ENCODE measurements around the gene LOXL1.

LOXL1 gene

GRCh38 chr15:73926219-73927002 lies at the start of gene LOXL1:
LOXL1 (plus strand) TSS chr15:73926462; CDS start chr15:73926784, 322 bp downstream.
- DNase-seq = peak; percentile 73

DNA sequence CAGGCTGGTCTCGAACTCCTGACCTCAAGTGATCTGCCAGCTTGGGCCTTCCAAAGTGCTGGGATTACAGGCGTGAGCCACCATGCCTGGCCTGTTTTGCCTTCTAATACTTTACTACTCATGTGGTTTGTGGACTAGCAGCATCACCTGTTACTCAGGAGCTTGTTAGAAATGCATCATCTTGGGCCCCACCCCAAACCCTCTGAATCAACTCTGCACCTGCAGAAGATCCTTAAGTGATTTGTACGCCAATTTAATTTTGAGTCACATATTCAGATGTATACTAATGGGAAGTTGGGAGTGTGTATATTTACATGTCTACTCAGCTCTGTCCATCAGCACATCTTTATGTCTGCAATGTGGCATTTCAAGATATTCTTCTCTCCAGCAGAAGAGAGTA lies 46.8 kb upstream of the LOXL1 start:
- no peak for DNase-seq

- DNase-seq = no peak
Measured at GRCh38 chr15:73881579-73882320, 44.5 kb upstream of the LOXL1 start.

GRCh38 chr15:73882761-73883419 lies 43.4 kb upstream of the LOXL1 start:
- no peak for DNase-seq

DNA sequence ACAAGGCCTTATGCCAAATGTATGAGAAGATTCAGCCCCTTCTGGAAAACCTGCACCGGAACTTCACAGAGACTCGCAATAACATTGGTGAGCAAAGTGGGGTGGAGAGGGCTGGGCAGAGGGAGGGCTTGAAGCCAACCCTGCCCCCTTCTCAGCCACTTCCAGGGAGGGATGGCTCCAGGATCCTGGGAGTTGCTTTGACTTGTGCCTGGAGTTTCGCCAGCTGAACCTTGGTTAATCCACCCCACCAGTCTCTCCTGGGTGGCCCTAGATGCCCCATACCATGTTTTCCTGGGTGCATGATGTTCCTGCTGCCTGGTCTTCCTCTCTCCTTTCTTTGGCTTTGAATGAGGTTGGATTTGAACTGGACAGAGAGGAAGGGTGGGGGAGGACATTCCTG lies 42.1 kb upstream of the LOXL1 start:
- no peak for DNase-seq

GRCh38 chr15:73885954-73886700 lies 40.1 kb upstream of the LOXL1 start:
- DNase-seq = no peak

DNA sequence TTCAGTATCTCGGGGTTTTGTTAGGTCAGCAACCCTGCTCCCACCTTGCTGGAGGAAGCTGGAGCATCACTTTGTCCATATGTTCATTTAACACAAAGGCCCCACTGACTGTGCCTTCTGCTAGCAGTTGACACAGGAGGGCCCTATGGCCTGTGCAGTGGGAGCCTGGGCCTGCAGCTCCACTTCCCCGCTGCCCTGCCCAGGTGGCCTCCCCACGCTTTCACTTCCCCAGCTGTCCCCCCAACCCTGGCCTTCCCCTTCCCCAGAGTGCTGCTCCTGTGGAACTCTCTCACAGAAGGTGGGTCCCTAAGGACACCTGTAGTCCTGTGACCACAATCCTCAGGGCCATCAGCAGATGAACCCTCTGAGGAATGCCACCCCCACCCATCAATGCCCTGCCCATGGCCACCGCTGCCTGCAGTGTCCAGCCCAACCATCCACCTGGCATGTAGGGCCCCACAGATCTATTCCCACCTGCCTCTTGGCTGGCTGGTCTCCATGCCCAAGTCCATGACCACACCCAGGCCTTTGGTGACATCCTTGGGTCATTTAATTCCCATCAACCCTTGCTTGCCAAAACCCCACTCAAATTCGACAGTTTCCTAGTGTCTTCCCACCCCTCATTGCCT lies 39.4 kb upstream of the LOXL1 start:
- no peak for DNase-seq

- DNase-seq = no peak
Measured at GRCh38 chr15:73887481-73887880, 38.8 kb upstream of the LOXL1 start.

DNA sequence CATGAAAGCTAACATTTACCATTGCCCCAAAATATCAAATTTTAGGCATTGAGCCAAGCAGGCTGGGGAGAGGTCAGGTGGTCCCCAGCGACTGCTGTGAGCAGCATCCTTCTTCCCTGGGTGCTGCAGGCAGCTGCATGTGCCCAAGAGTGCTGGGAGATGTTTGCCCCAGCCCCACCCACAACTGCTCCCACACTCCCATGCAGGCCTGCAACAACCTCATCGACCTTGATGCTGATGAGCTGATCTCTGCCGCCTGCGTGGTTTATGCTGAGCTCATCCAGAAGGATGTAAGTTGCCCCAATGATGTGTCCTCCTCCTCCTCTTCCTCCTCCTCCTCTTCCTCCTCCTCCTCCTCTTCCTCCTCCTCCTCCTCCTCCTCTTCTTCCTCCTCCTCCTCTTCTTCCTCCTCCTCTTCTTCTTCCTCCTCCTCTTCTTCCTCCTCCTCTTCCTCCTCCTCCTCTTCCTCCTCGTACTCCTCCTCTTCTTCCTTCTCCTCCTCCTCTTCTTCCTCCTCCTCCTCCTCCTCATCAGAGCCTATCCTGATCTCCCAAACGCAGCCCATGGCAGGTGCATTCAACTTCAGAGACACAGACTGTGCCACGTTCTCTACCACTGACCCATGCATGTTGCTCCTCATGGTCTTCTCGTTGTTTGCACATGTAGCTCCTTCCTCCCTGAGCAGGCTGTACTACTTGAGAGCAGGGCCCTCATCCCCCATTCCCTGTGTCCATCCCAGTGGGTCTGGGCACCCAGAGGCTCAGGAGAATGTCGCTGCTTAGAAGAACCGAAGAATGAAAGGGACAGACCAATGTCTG lies 37.8 kb upstream of the LOXL1 start:
- DNase-seq = no peak

DNA sequence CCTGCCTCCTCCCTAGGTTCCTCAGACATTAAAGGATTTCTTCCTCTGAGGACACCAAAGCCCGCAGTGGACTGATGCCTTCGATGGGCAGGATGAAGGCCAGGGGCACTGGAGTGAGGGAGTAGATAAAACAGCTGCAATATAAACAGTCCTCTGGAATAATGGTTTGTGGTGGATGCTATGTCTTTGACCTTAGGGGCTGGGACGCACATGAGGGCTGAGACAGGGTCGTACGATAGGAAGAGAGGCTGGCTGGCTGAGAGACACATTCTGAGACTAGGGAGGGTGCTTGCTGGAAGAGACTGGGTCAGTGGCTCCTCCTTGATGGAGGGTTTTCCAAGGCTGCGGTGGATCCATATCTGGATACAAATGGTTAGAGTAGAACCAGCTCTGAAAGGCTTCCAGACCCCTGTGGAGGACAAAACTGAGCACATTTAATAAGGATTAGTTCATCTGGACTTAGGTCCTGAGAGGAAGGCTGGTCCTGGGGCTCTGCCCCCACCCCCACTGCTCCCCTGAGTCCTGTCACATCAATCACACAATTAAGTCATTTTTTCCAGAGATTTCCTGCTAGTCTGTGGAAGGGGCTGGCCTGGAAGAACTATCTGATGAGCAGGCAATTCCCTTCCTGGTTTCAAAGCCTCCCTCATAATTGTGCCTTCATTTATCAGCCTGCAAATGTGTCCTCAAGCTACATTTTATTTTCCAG lies 37.1 kb upstream of the LOXL1 start:
- no peak for DNase-seq

DNA sequence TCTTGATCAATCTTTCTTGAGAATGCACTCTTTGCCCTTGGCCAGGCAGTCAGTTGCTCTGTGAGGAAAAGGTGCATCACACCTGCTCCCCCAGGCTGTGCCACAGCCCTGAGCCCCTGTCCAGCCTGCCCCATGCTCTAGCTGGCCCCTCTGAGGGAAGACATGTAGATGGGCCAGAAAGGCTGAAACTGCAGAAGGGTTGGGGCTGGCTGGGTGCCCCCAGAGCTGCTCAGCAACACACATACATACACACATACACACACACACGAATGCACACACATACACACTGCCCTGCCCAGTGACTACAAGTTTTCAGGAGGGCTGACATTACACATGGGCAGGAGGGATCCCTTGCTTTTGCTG lies 36.5 kb upstream of the LOXL1 start:
- DNase-seq = no peak

- no peak for DNase-seq
Measured at GRCh38 chr15:73891328-73892315, 34.6 kb upstream of the LOXL1 start.

DNA sequence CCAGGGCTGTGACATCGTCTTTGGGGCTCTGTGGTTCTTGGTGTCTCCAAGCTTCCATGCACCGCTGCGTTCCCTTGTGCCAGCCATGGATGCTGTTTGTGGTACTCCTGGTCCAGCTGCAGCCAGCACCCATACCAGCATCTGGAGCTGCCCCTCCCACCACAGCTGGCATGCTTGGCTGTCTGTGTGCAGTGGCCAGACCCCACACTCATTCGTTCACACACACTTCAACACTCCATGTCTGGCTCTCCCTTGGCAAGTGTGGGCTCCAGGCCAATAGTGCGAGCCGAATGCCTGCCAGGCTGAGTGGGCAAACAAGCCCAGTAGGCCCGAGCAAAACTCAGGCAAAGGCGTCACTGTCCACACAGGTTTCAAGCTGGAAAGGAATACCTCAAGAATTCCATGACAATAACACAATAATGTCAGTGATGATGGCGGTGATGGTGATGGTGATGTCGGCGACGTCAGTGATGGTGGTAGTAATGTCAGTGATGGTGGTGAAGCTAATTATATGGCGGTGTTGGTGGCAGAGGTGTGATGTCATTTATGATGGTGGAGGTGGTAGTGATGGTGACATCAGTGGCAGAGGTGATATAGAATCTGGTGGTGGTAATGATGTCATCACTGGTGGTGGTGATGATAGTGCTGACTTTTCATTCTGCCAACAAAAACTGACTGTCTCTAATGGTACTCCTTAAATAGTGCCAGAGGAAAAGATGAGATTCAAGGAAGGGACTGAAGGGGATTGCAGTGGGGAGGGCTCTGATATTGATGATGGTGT lies 33.6 kb upstream of the LOXL1 start:
- no peak for DNase-seq

DNA sequence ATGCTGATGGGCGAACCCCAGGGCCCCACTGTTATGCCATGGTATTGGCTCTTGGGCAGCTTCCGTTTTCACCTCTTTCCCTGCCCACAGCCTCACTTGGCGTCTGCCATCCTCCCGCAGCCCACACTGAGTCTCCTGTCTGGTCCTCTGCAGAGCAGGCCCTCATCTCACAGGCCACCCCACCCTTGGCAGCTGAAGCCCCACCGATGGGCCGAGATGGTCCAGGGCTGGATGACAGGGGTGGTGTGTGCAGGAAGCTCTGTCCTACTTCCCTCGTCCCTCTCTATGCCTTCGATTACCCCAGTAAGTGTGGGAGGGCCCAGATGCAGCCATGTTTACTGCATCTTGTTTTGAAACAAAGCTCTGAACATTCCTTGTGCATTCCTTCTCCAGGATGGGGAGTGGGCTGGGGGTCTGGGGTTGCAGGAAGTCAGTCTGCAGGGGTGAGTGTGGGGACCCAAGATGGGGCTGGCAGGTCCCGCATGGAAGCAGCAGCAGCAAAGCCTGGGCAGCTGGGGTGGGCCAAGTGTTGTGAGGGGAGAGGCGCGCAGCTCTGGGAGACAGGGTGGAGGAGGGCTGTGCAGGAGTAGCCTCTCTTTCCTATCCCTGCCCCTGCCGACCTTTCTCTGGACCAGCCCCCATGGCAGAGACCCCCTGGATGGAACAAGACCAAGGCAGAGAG lies 32.0 kb upstream of the LOXL1 start:
- DNase-seq = no peak

- peak; percentile 33 for DNase-seq
Measured at GRCh38 chr15:73897441-73898261, 28.6 kb upstream of the LOXL1 start.

- DNase-seq = no peak
Measured at GRCh38 chr15:73899197-73900094, 26.8 kb upstream of the LOXL1 start.
